IPS-18c (cell line): ENCODE data around the gene UGCG.
"Not testable (repeated sequence)": the region's sequence is repeated elsewhere in the genome, so short reads cannot be mapped to it uniquely, and the experiment has no call there.

Experiments
- H3K4me3 ChIP-seq: 2 replicates; pipeline ENCODE4 v1.7.0; 2013; ENCODE audit warnings: low read depth, mild to moderate bottlenecking, low read length, moderate library complexity; ENCODE audit not compliant: insufficient read depth
- H3K9me3 ChIP-seq: one replicate; pipeline ENCODE4 v1.6.1; 2013; ENCODE audit warnings: mild to moderate bottlenecking, low read length, moderate library complexity; ENCODE audit not compliant: control insufficient read depth, insufficient read depth

The UGCG gene

GRCh38 chr9:111877420-111877819, 19.2 kb upstream of the UGCG start:
- H3K9me3 ChIP-seq = no peaks in the 10 kb centered on the region
- H3K4me3 ChIP-seq = no peak overlapping the region

GRCh38 chr9:111878946-111879345, 17.7 kb upstream of the UGCG start:
- Histone ChIP-seq H3K4me3 (no peak overlapping the region), H3K9me3 (no peaks in the 10 kb centered on the region)

- H3K4me3 ChIP-seq = no peak overlapping the region
- no peaks in the 10 kb centered on the region for H3K9me3 ChIP-seq
These were observed 9.5 kb upstream of the UGCG start for GRCh38 chr9:111886983-111887718.

- no peak overlapping the region for H3K4me3 ChIP-seq
- H3K9me3 ChIP-seq = no peaks in the 10 kb centered on the region
These were observed 6.3 kb upstream of the UGCG start for GRCh38 chr9:111890334-111890733.

- not testable (repeated sequence) for H3K9me3 ChIP-seq, H3K4me3 ChIP-seq
These were observed 5.7 kb upstream of the UGCG start for GRCh38 chr9:111890867-111891266.

GRCh38 chr9:111891910-111892499, 4.6 kb upstream of the UGCG start:
- Histone ChIP-seq H3K9me3 (no peaks in the 10 kb centered on the region), H3K4me3 (no peak overlapping the region)

GRCh38 chr9:111896942-111897600, 457 bp downstream of the UGCG start:
- Histone ChIP-seq H3K9me3 (no peaks in the 10 kb centered on the region), H3K4me3 (peak overlapping the region; percentile 94)

GRCh38 chr9:111897601-111898137, 1.1 kb downstream of the UGCG start:
- no peaks in the 10 kb centered on the region for H3K9me3 ChIP-seq
- H3K4me3 ChIP-seq = peak overlapping the region; percentile 94

GRCh38 chr9:111898331-111899096, 1.9 kb downstream of the UGCG start:
- no peaks in the 10 kb centered on the region for H3K9me3 ChIP-seq
- peak overlapping the region; percentile 94 for H3K4me3 ChIP-seq

GRCh38 chr9:111900151-111900857, 3.7 kb downstream of the UGCG start:
- no peak overlapping the region for H3K4me3 ChIP-seq

GRCh38 chr9:111900858-111901612, 4.4 kb downstream of the UGCG start:
- H3K9me3 ChIP-seq = no peaks in the 10 kb centered on the region
- no peak overlapping the region for H3K4me3 ChIP-seq

More at GRCh38 chr9:111900151-111900857, 3.7 kb downstream of the UGCG start:
- no peaks in the 10 kb centered on the region for H3K9me3 ChIP-seq

GRCh38 chr9:111902391-111903139, 6.0 kb downstream of the UGCG start:
- Histone ChIP-seq H3K4me3 (no peak overlapping the region), H3K9me3 (no peaks in the 10 kb centered on the region)

- not testable (repeated sequence) for H3K9me3 ChIP-seq, H3K4me3 ChIP-seq
These were observed 6.9 kb downstream of the UGCG start for GRCh38 chr9:111903535-111903934.

- Histone ChIP-seq H3K4me3 (no peak overlapping the region), H3K9me3 (no peaks in the 10 kb centered on the region)
These were observed 7.4 kb downstream of the UGCG start for GRCh38 chr9:111904026-111904425.

- Histone ChIP-seq H3K4me3 (no peak overlapping the region), H3K9me3 (no peaks in the 10 kb centered on the region)
These were observed 8.3 kb downstream of the UGCG start for GRCh38 chr9:111904891-111905291.

- no peaks in the 10 kb centered on the region for H3K9me3 ChIP-seq
- H3K4me3 ChIP-seq = no peak overlapping the region
These were observed 10.5 kb downstream of the UGCG start for GRCh38 chr9:111907147-111907546.
